ENCODE data around the gene FAM170B.

- TF ChIP-seq CTCF (IDR thresholded peaks at IDR 0.05; ENCODE audit: low read length) (no peak), EZH2 (IDR thresholded peaks at IDR 0.05; ENCODE audit: borderline replicate concordance, low read length) (no peak)
Measured at GRCh38 chr10:49172061-49172776, 38.4 kb upstream of the FAM170B start.

Data from OCI-LY1 (cell line).